Liver (tissue), 9 donors: ENCODE results near the gene GPN3. TPM values are rescaled to one million over a fixed set of nuclear protein-coding genes. Genes with fewer than 3 reads are reported as not detected.

Experiments used
- DNase-seq: peaks from one replicate; pipeline ENCODE4 v3.0.0-alpha.2; 2017; ENCODE audit warnings: low spot score
- H3K27ac ChIP-seq, 2 donors: one replicate each; pipeline ENCODE4 v1.7.0; 2013; ENCODE audit warnings: inconsistent platforms in 2 of 2, low read length in 2 of 2, control low read depth in 1 of 2, low read depth in 1 of 2, mild to moderate bottlenecking in 1 of 2
- H3K27me3 ChIP-seq, 4 donors: one replicate each; pipeline versions ENCODE4 v1.6.1 to v1.7.0; 2013; ENCODE audit warnings: low read length in 3 of 4, inconsistent platforms in 1 of 4, mild to moderate bottlenecking in 1 of 4, moderate library complexity in 1 of 4; ENCODE audit not compliant: control insufficient read depth in 4 of 4, insufficient read depth in 4 of 4
- H3K36me3 ChIP-seq, 4 donors: one replicate each; pipeline versions ENCODE4 v1.6.1 to v1.7.0; 2013; ENCODE audit warnings: low read length in 3 of 4, mild to moderate bottlenecking in 3 of 4, low read depth in 1 of 4, moderate library complexity in 1 of 4; ENCODE audit not compliant: control insufficient read depth in 4 of 4, insufficient read depth in 3 of 4
- H3K4me1 ChIP-seq, 4 donors: one replicate each; pipeline versions ENCODE4 v1.6.1 to v1.7.0; 2013; ENCODE audit warnings: low read length in 3 of 4, mild to moderate bottlenecking in 3 of 4, moderate library complexity in 1 of 4; ENCODE audit not compliant: control insufficient read depth in 4 of 4, insufficient read depth in 4 of 4
- H3K4me3 ChIP-seq, 3 donors: one replicate each; pipeline versions ENCODE4 v1.6.1 to v1.7.0; 2013; ENCODE audit warnings: low read length in 3 of 3, control low read depth in 1 of 3, low read depth in 1 of 3, mild to moderate bottlenecking in 1 of 3
- H3K9ac ChIP-seq, 2 donors: one replicate each; pipeline ENCODE4 v1.7.0; 2013; ENCODE audit warnings: low read length in 2 of 2, mild to moderate bottlenecking in 2 of 2, moderate library complexity in 2 of 2, control low read depth in 1 of 2, low read depth in 1 of 2
- H3K9me3 ChIP-seq, 4 donors: one replicate each; pipeline versions ENCODE4 v1.6.1 to v1.7.0; 2013; ENCODE audit warnings: low read length in 3 of 4; ENCODE audit not compliant: control insufficient read depth in 4 of 4
- EGR1 ChIP-seq, 2 donors: IDR thresholded peaks; 2 replicates each; pipeline ENCODE4 v1.6.1; 2016 to 2018; ENCODE audit warnings: antibody characterized with exemption in 2 of 2, low read depth in 2 of 2
- FOXA1 ChIP-seq: IDR thresholded peaks from 2 replicates; pipeline ENCODE4 v1.6.1; 2016; ENCODE audit warnings: antibody characterized with exemption
- FOXA2 ChIP-seq: IDR thresholded peaks from 2 replicates; pipeline ENCODE4 v1.6.1; 2016; ENCODE audit warnings: antibody characterized with exemption
- GABPA ChIP-seq, 2 donors: IDR thresholded peaks in 1 of 2; conservative IDR thresholded peaks in 1 of 2; 2 replicates each; pipeline ENCODE4 v1.6.1; 2016; ENCODE audit warnings: antibody characterized with exemption in 2 of 2, mild to moderate bottlenecking in 1 of 2, moderate library complexity in 1 of 2
- HNF4A ChIP-seq, 2 donors: conservative IDR thresholded peaks; 2 replicates each; pipeline ENCODE4 v1.6.1; 2016; ENCODE audit warnings: antibody characterized with exemption in 2 of 2, mild to moderate bottlenecking in 2 of 2
- HNF4G ChIP-seq: IDR thresholded peaks from 2 replicates; pipeline ENCODE4 v1.6.1; 2016; ENCODE audit warnings: antibody characterized with exemption
- JUND ChIP-seq, 2 donors: IDR thresholded peaks; 2 replicates each; pipeline ENCODE4 v1.6.1; 2016; ENCODE audit warnings: antibody characterized with exemption in 2 of 2
- NR2F2 ChIP-seq: IDR thresholded peaks from 2 replicates; pipeline ENCODE4 v1.6.1; 2016; ENCODE audit warnings: antibody characterized with exemption
- RAD21 ChIP-seq, 2 donors: IDR thresholded peaks; 2 replicates each; pipeline ENCODE4 v1.6.1; 2016; ENCODE audit warnings: antibody characterized with exemption in 2 of 2, mild to moderate bottlenecking in 2 of 2
- RXRA ChIP-seq, 2 donors: IDR thresholded peaks; 2 replicates each; pipeline ENCODE4 v1.6.1; 2017 to 2018; ENCODE audit warnings: antibody characterized with exemption in 2 of 2, mild to moderate bottlenecking in 1 of 2
- SP1 ChIP-seq: IDR thresholded peaks from 2 replicates; pipeline ENCODE4 v1.6.1; 2018; ENCODE audit warnings: antibody characterized with exemption, mild to moderate bottlenecking
- TAF1 ChIP-seq: conservative IDR thresholded peaks from 2 replicates; pipeline ENCODE4 v1.6.1; 2016; ENCODE audit warnings: antibody characterized with exemption, mild to moderate bottlenecking
- YY1 ChIP-seq: IDR thresholded peaks from 2 replicates; pipeline ENCODE4 v1.6.1; 2016; ENCODE audit warnings: antibody characterized with exemption, mild to moderate bottlenecking
- WGBS: extraction: QIAGEN DNeasy Blood & Tissue Kit; methylation state at CpG from one replicate; pipeline ENCODE4 v1.1.7; 2013; 5-methylcytosine and 5-hydroxymethylcytosine counted together
- polyA plus RNA-seq, 2 donors: library from polyadenylated mRNA; stranded (reverse) in 1 of 2; unstranded in 1 of 2; fragments of 200-250 nt in 1 of 2; fragments of >200 nt in 1 of 2; fragmentation: Nextera tagmentation in 1 of 2; extraction: Ambion mirVana in 1 of 2; gene quantifications; one replicate each; pipeline versions ENCODE4 v1.2.1 to v1.2.3, GENCODE V29; 2013 to 2015
- total RNA-seq, 2 donors: library from RNA; depleted of rRNA; stranded (reverse); fragments of >200 nt; gene quantifications; one replicate each; pipeline ENCODE4 v1.2.3, GENCODE V29; 2014
- TF ChIP-seq, protein P1 (sequence below): IDR thresholded peaks from 2 replicates; pipeline ENCODE4 v1.6.1; 2016; ENCODE audit warnings: antibody characterized with exemption
- TF ChIP-seq, protein P2 (sequence below): IDR thresholded peaks from 2 replicates; pipeline ENCODE4 v1.6.1; 2016; ENCODE audit warnings: antibody characterized with exemption
- TF ChIP-seq, protein P3 (sequence below): IDR thresholded peaks from 2 replicates; pipeline ENCODE4 v1.6.1; 2016; ENCODE audit warnings: antibody characterized with exemption, mild to moderate bottlenecking
- TF ChIP-seq, protein P4 (sequence below): fragments of 150-350 bp; IDR thresholded peaks from 2 replicates; pipeline ENCODE4 v1.5.1; 2017; ENCODE audit warnings: improper control_type of control experiment, low read depth, low read length; ENCODE audit not compliant: missing input control
- TF ChIP-seq, protein P5 (sequence below): IDR thresholded peaks from 2 replicates; pipeline ENCODE4 v1.6.1; 2016; ENCODE audit warnings: antibody characterized with exemption
- donor health status: healthy.
- donor health status: healthy.
- donor health status: healthy.
- donor health status: healthy.
- donor health status: healthy.

The GPN3 gene
- total and polyA plus RNA-seq, 4 donors: 13.4 to 47.2 (median 18.7) TPM

DNA sequence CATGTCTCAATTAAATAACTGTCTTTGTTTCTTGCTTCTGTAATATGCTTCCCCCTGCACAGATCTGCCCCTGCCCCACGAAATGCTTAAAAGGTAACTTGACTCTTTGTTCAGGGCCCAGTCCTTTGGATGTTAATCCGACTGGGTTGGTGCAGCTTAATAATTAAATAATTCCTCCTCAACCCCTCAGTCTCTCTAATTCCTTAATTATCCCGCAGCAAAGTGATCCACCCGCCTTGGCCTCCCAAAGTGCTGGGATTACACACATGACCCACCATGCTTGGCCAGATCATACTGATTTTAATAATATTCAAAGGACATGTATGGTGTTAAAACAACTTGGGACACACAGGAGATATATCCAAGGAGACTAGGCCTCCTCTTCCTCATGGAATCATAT, 46.4 kb downstream of the GPN3 start:
- TF ChIP-seq TAF1: no peak
- TF ChIP-seq HNF4A (conservative IDR thresholded peaks at IDR 0.05): no peak
- TF ChIP-seq FOXA2: no peak
- no peak for TF ChIP-seq NR2F2
- TF ChIP-seq, protein P1, sequence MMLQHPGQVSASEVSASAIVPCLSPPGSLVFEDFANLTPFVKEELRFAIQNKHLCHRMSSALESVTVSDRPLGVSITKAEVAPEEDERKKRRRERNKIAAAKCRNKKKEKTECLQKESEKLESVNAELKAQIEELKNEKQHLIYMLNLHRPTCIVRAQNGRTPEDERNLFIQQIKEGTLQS: no peak
- TF ChIP-seq, protein P2, sequence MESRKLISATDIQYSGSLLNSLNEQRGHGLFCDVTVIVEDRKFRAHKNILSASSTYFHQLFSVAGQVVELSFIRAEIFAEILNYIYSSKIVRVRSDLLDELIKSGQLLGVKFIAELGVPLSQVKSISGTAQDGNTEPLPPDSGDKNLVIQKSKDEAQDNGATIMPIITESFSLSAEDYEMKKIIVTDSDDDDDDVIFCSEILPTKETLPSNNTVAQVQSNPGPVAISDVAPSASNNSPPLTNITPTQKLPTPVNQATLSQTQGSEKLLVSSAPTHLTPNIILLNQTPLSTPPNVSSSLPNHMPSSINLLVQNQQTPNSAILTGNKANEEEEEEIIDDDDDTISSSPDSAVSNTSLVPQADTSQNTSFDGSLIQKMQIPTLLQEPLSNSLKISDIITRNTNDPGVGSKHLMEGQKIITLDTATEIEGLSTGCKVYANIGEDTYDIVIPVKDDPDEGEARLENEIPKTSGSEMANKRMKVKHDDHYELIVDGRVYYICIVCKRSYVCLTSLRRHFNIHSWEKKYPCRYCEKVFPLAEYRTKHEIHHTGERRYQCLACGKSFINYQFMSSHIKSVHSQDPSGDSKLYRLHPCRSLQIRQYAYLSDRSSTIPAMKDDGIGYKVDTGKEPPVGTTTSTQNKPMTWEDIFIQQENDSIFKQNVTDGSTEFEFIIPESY: no peak
- TF ChIP-seq EGR1 (IDR thresholded peaks at IDR 0.05; ENCODE audit: low read depth in 2 of 2): no peak
- no peak for TF ChIP-seq GABPA (IDR thresholded peaks at IDR 0.05 in 1 of 2, conservative IDR thresholded peaks at IDR 0.05 in 1 of 2)
- TF ChIP-seq RAD21 (IDR thresholded peaks at IDR 0.05): no peak
- TF ChIP-seq, protein P3, sequence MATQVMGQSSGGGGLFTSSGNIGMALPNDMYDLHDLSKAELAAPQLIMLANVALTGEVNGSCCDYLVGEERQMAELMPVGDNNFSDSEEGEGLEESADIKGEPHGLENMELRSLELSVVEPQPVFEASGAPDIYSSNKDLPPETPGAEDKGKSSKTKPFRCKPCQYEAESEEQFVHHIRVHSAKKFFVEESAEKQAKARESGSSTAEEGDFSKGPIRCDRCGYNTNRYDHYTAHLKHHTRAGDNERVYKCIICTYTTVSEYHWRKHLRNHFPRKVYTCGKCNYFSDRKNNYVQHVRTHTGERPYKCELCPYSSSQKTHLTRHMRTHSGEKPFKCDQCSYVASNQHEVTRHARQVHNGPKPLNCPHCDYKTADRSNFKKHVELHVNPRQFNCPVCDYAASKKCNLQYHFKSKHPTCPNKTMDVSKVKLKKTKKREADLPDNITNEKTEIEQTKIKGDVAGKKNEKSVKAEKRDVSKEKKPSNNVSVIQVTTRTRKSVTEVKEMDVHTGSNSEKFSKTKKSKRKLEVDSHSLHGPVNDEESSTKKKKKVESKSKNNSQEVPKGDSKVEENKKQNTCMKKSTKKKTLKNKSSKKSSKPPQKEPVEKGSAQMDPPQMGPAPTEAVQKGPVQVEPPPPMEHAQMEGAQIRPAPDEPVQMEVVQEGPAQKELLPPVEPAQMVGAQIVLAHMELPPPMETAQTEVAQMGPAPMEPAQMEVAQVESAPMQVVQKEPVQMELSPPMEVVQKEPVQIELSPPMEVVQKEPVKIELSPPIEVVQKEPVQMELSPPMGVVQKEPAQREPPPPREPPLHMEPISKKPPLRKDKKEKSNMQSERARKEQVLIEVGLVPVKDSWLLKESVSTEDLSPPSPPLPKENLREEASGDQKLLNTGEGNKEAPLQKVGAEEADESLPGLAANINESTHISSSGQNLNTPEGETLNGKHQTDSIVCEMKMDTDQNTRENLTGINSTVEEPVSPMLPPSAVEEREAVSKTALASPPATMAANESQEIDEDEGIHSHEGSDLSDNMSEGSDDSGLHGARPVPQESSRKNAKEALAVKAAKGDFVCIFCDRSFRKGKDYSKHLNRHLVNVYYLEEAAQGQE: no peak
- no peak for TF ChIP-seq RXRA (IDR thresholded peaks at IDR 0.05)
- no peak for TF ChIP-seq JUND (IDR thresholded peaks at IDR 0.05)
- no peak for TF ChIP-seq HNF4G
- no peak for TF ChIP-seq YY1
- TF ChIP-seq, protein P4, sequence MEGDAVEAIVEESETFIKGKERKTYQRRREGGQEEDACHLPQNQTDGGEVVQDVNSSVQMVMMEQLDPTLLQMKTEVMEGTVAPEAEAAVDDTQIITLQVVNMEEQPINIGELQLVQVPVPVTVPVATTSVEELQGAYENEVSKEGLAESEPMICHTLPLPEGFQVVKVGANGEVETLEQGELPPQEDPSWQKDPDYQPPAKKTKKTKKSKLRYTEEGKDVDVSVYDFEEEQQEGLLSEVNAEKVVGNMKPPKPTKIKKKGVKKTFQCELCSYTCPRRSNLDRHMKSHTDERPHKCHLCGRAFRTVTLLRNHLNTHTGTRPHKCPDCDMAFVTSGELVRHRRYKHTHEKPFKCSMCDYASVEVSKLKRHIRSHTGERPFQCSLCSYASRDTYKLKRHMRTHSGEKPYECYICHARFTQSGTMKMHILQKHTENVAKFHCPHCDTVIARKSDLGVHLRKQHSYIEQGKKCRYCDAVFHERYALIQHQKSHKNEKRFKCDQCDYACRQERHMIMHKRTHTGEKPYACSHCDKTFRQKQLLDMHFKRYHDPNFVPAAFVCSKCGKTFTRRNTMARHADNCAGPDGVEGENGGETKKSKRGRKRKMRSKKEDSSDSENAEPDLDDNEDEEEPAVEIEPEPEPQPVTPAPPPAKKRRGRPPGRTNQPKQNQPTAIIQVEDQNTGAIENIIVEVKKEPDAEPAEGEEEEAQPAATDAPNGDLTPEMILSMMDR: no peak
- TF ChIP-seq, protein P5, sequence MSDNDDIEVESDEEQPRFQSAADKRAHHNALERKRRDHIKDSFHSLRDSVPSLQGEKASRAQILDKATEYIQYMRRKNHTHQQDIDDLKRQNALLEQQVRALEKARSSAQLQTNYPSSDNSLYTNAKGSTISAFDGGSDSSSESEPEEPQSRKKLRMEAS: no peak
- TF ChIP-seq FOXA1: no peak
- TF ChIP-seq SP1: no peak
- H3K27ac ChIP-seq: no peak overlapping the region
- no peak overlapping the region for H3K4me3 ChIP-seq
- no peaks in the 10 kb centered on the region for H3K4me1 ChIP-seq
- no peaks in the 10 kb centered on the region for H3K27me3 ChIP-seq
- DNase-seq: no peak
- H3K9me3 ChIP-seq: no peaks in the 10 kb centered on the region
- no peaks in the 10 kb centered on the region for H3K36me3 ChIP-seq
- no peak overlapping the region for H3K9ac ChIP-seq
- WGBS: 87% methylated on average over 4 of the region's 4 CpGs
